Natural killer cell (primary cell): ENCODE measurements around the gene TDG. TPM values are rescaled to one million over a fixed set of nuclear protein-coding genes. Genes with fewer than 3 reads are reported as not detected.

Experiments
- ATAC-seq, 3 donors: fragments of 150-1000 bp in 2 of 3; fragments of 200-7000 bp in 1 of 3; cut with Tn5 transposase; 1 replicate in 1 of 3; 2 replicates in 2 of 3; pipeline ENCODE4 v1.10.0; 2021; ENCODE audit warnings: mild to moderate bottlenecking in 2 of 3, moderate library complexity in 2 of 3
- DNase-seq, 2 donors: peaks; one replicate each; pipeline versions ENCODE4 v3.0.0 to v3.0.0-alpha.2; 2013 to 2021; ENCODE audit warnings: mixed read lengths in 1 of 2
- H3K27ac ChIP-seq: one replicate; pipeline ENCODE4 v1.5.1; 2013; ENCODE audit warnings: mild to moderate bottlenecking, low read length
- H3K27me3 ChIP-seq: one replicate; pipeline ENCODE4 v1.6.1; 2013; ENCODE audit warnings: low read length; ENCODE audit not compliant: control insufficient read depth, insufficient read depth
- H3K36me3 ChIP-seq: one replicate; pipeline ENCODE4 v1.6.1; 2013; ENCODE audit warnings: low read length; ENCODE audit not compliant: control insufficient read depth, insufficient read depth
- H3K4me1 ChIP-seq: one replicate; pipeline ENCODE4 v1.6.1; 2013; ENCODE audit warnings: low read length; ENCODE audit not compliant: control insufficient read depth, insufficient read depth
- H3K4me3 ChIP-seq: one replicate; pipeline ENCODE4 v1.5.1; 2013; ENCODE audit warnings: low read length
- H3K9me3 ChIP-seq: one replicate; pipeline ENCODE4 v1.6.1; 2013; ENCODE audit warnings: low read length; ENCODE audit not compliant: control insufficient read depth, insufficient read depth
- H3K27ac Mint-ChIP-seq, 2 donors: one replicate each; pipeline ENCODE4 v1.8.0; 2022; ENCODE audit warnings: mild to moderate bottlenecking in 2 of 2, mixed read lengths in 2 of 2, moderate library complexity in 1 of 2
- H3K27me3 Mint-ChIP-seq, 2 donors: one replicate each; pipeline ENCODE4 v1.8.0; 2022; ENCODE audit warnings: low read depth in 2 of 2, mixed read lengths in 2 of 2
- H3K36me3 Mint-ChIP-seq: one replicate; pipeline ENCODE4 v1.8.0; 2022; ENCODE audit warnings: mixed read lengths
- H3K4me1 Mint-ChIP-seq, 2 donors: one replicate each; pipeline ENCODE4 v1.8.0; 2022; ENCODE audit warnings: mixed read lengths in 2 of 2
- H3K4me3 Mint-ChIP-seq: one replicate; pipeline ENCODE4 v1.8.0; 2022; ENCODE audit warnings: mild to moderate bottlenecking, moderate library complexity, mixed read lengths
- H3K9me3 Mint-ChIP-seq, 2 donors: one replicate each; pipeline ENCODE4 v1.8.0; 2022; ENCODE audit warnings: mixed read lengths in 2 of 2
- CTCF ChIP-seq: fragments of 200-600 bp; IDR thresholded peaks from one replicate; pipeline ENCODE4 v1.8.0; 2022; ENCODE audit warnings: antibody characterized with exemption
- WGBS: methylation state at CpG from one replicate; pipeline ENCODE4 v1.1.7; 2013; ENCODE audit warnings: missing lambda C conversion rate; ENCODE audit not compliant: insufficient coverage; 5-methylcytosine and 5-hydroxymethylcytosine counted together
- intact Hi-C: fragments of 100-400 bp; cut with micrococcal nuclease; formaldehyde crosslinking; loops from one replicate; pipeline ENCODE4 v1.14.2; 2022
- total RNA-seq, 4 donors: library from RNA; stranded (reverse); fragments of 120-200 nt in 1 of 4; gene quantifications; one replicate each; pipeline versions ENCODE4 v1.2.3 to v1.2.4, GENCODE V29; 2013 to 2022

TDG gene
- total RNA-seq, 3 donors from 2014 or later (not counting 1 experiment from before 2014, with no cell fraction given): 28.2 to 28.7 (median 28.7) TPM

DNA sequence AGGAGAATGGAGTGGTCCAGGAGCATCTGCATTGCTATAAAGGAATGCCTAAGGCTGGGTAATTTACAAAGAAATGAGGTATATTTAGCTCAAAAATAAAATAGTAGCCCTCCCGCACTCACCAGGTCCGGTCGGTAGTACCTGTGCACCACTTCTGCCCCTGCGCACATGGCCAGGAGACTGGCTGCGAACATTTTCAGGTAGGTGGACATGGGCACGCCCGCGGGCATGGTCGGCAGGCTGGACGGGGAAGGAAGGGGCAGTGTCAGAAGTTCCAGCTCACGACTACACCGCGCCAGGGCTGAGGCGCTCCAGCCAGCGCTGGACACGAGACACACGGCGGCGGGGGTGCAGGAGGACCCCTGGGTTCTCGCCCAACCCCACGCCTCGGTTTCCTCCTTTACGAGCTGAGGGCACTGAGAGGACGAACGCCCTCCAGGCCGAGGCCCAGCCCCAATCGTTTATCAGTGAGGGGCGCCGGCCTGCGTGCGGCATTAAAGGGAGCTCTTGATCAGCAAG is 9.1 kb upstream of the TDG start:
- DNase-seq (no peak), ATAC-seq (peak in 1 of 3 donors; percentile 8)
- Mint-ChIP-seq H3K4me1 (peaks cover 31 to 42% of the 10 kb centered on the region in 2 donors), H3K27ac (peak overlapping the region; percentile 96 to 99), H3K4me3 (peak overlapping the region; percentile 99), H3K36me3 (no peaks in the 10 kb centered on the region), H3K9me3 (no peaks in the 10 kb centered on the region), H3K27me3 (no peaks in the 10 kb centered on the region)
- no peaks in the 10 kb centered on the region for H3K9me3 ChIP-seq
- peak overlapping the region; percentile 91 for H3K27ac ChIP-seq
- no peak for TF ChIP-seq CTCF
- H3K36me3 ChIP-seq: peaks cover 29% of the 10 kb centered on the region
- peak overlapping the region; percentile 53 for H3K4me3 ChIP-seq
- H3K27me3 ChIP-seq: no peaks in the 10 kb centered on the region
- intact Hi-C loops: loop anchor here (1.0 to 5.0 kb wide), 3 partner anchors 9 to 114 kb away; partner anchors contain the start of genes HSP90B1, NT5DC3 and TDG
- peaks cover 19% of the 10 kb centered on the region for H3K4me1 ChIP-seq
- WGBS: under 1% methylated on average over 31 of the region's 31 CpGs

DNA sequence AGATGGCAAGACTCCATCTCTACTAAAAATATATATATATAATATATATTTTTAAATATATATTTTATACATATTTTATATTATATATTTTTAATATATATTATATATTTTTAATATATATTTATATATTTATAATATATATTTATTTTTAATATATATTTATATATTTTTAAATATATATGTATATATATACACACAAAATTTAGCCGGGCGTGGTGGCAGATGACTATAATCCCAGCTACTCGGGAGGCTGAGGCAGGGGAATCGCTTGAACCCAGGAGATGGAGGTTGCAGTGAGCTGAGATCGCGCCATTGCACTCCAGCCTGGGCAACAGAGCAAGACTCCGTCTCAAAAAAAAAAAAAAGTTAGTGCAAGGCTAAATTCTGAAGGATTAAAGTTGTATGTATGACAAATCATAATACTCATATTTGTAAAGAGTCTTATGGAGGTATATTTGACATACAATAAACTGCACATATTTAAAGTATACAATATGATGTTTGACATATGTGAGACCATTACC is 7.7 kb upstream of the TDG start:
- H3K9me3 Mint-ChIP-seq: no peaks in the 10 kb centered on the region
- H3K27ac Mint-ChIP-seq: peak overlapping the region; percentile 96 to 99
- H3K4me1 ChIP-seq: peaks cover 19% of the 10 kb centered on the region
- WGBS: 99% methylated on average over 6 of the region's 7 CpGs
- H3K9me3 ChIP-seq: no peaks in the 10 kb centered on the region
- no peaks in the 10 kb centered on the region for H3K27me3 Mint-ChIP-seq
- intact Hi-C loops: loop anchor here (1.0 to 5.0 kb wide), 3 partner anchors 7 to 116 kb away; partner anchors contain the start of genes HSP90B1, NT5DC3 and TDG
- ATAC-seq: no peak
- H3K36me3 ChIP-seq: peaks cover 15% of the 10 kb centered on the region
- H3K4me3 ChIP-seq: no peak overlapping the region
- DNase-seq: no peak
- peak overlapping the region; percentile 91 for H3K27ac ChIP-seq
- H3K4me1 Mint-ChIP-seq: peaks cover 31 to 37% of the 10 kb centered on the region in 2 donors
- peak overlapping the region; percentile 99 for H3K4me3 Mint-ChIP-seq
- no peak for TF ChIP-seq CTCF
- H3K27me3 ChIP-seq: no peaks in the 10 kb centered on the region
- H3K36me3 Mint-ChIP-seq: no peaks in the 10 kb centered on the region

DNA sequence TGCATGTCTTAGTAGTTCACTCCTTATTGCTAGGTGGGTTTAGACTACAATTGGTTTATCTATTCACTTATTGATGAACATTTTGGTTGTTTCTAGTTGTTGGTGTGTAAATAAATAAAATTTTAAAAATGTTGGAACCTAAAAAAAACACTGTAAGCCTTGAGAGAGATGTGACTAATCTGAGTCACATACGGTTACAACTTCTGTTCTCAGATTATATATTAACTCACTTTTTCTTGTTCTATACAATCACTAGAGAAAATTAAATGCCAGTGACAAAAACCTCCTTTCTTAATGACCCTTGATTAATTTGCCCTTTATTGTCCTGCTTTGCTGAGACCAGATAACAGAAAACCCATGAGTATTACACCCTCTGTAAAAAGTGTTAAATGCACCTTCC is 7.1 kb upstream of the TDG start:
- Histone ChIP-seq H3K36me3 (peaks cover 9% of the 10 kb centered on the region), H3K4me3 (no peak overlapping the region), H3K9me3 (no peaks in the 10 kb centered on the region), H3K27me3 (no peaks in the 10 kb centered on the region), H3K4me1 (peaks cover 19% of the 10 kb centered on the region), H3K27ac (no peak overlapping the region)
- WGBS: 100% methylated on average over 1 of the region's 1 CpG
- DNase-seq (no peak), ATAC-seq (no peak)
- H3K4me1 Mint-ChIP-seq: peaks cover 31% of the 10 kb centered on the region in 2 donors
- TF ChIP-seq CTCF: no peak
- no peaks in the 10 kb centered on the region for H3K9me3 Mint-ChIP-seq
- peak overlapping the region; percentile 33 to 58 for H3K27ac Mint-ChIP-seq
- no peaks in the 10 kb centered on the region for H3K36me3 Mint-ChIP-seq
- no peaks in the 10 kb centered on the region for H3K27me3 Mint-ChIP-seq
- intact Hi-C loops: loop anchor here (5.0 kb wide), 1 partner anchor 116 kb away; the partner anchor contains the start of gene NT5DC3
- peak overlapping the region; percentile 17 for H3K4me3 Mint-ChIP-seq
